ENCODE measurements around the gene TVP23C. TPM values are rescaled to one million over a fixed set of nuclear protein-coding genes. Genes with fewer than 3 reads are reported as not detected.

The TVP23C gene
- total RNA-seq, 2 experiments from 2014 or later: 14.8 to 16.0 TPM

DNA sequence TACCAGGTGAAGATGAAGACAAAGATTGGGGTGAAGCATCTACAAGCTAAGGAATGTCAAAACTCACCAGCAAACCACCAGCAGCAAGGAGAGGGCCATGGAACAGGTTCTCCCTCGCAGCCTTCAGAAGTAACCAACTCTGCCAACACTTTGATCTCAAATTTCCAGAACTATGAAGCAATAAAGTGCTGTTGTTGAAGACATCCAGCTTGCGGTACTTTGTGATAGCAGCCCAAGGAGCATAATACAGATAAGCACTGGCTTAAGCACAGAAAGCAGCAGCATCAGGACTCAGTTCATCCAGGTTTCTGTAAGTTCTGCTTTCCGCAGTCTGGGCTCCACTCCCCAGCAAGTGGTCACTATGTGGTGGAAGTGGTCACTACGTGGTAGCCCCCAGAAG is 79.9 kb downstream of the TVP23C start:
- Mint-ChIP-seq H3K36me3 (ENCODE audit: low read depth) (peaks cover 5% of the 10 kb centered on the region), H3K27me3 (no peaks in the 10 kb centered on the region), H3K27ac (no peak overlapping the region), H3K4me1 (ENCODE audit: low read depth) (no peaks in the 10 kb centered on the region), H3K9me3 (no peaks in the 10 kb centered on the region), H3K4me3 (no peak overlapping the region)
- no peak overlapping the region for H3K4me3 ChIP-seq (ENCODE audit: low read length)
- POLR2A ChIA-PET: no interaction called here
- H3K4me1 ChIP-seq (ENCODE audit: insufficient read depth, low read length): no peaks in the 10 kb centered on the region
- ATAC-seq (ENCODE audit: poor library complexity) (no peak), DNase-seq (no peak)
- H3K27ac ChIP-seq (ENCODE audit: low read depth in 1 of 2, low read length in 2 of 2): no peak overlapping the region
- H3K9me3 ChIP-seq (ENCODE audit: control insufficient read depth in 1 of 2, insufficient read depth in 1 of 2, low read length in 2 of 2): no peaks in the 10 kb centered on the region
- CTCF ChIA-PET: no interaction called here
- TF ChIP-seq, protein P1, sequence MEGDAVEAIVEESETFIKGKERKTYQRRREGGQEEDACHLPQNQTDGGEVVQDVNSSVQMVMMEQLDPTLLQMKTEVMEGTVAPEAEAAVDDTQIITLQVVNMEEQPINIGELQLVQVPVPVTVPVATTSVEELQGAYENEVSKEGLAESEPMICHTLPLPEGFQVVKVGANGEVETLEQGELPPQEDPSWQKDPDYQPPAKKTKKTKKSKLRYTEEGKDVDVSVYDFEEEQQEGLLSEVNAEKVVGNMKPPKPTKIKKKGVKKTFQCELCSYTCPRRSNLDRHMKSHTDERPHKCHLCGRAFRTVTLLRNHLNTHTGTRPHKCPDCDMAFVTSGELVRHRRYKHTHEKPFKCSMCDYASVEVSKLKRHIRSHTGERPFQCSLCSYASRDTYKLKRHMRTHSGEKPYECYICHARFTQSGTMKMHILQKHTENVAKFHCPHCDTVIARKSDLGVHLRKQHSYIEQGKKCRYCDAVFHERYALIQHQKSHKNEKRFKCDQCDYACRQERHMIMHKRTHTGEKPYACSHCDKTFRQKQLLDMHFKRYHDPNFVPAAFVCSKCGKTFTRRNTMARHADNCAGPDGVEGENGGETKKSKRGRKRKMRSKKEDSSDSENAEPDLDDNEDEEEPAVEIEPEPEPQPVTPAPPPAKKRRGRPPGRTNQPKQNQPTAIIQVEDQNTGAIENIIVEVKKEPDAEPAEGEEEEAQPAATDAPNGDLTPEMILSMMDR (IDR thresholded peaks at IDR 0.05): no peak
- H3K36me3 ChIP-seq (ENCODE audit: insufficient read depth, low read length): peaks cover 2% of the 10 kb centered on the region
- H3K27me3 ChIP-seq (ENCODE audit: control insufficient read depth in 1 of 2, insufficient read depth in 2 of 2, low read length in 2 of 2): no peaks in the 10 kb centered on the region
- intact Hi-C loops (cut with DNase I, micrococcal nuclease): no loop called here

DNA sequence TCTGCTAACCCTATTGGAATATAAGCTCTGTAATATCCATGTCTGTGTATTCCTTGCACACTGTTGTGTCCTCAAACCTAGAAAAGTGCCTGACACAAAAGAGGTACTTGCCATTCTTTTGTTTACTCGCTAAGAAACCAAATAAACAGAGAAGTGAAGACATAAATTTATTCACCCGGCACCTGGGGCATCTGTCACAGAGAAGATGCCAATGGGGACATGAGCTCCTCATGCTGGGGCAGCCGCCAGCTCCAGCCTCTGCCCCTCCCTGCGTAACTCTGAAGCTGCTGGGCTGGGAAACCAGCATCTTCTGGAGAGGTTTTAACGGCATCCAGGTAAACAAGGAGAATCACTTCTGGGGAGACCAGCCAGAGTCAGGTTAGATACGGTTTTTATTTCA is 80.8 kb downstream of the TVP23C start:
- ATAC-seq (ENCODE audit: poor library complexity) (no peak), DNase-seq (no peak)
- H3K27me3 Mint-ChIP-seq: no peaks in the 10 kb centered on the region
- no peak overlapping the region for H3K27ac ChIP-seq (ENCODE audit: low read depth in 1 of 2, low read length in 2 of 2)
- ChIA-PET CTCF (no interaction called here), POLR2A (no interaction called here)
- TF ChIP-seq, protein P1 (IDR thresholded peaks at IDR 0.05): no peak
- H3K4me1 ChIP-seq (ENCODE audit: insufficient read depth, low read length): no peaks in the 10 kb centered on the region
- H3K4me1 Mint-ChIP-seq (ENCODE audit: low read depth): no peaks in the 10 kb centered on the region
- H3K36me3 Mint-ChIP-seq (ENCODE audit: low read depth): peaks cover 5% of the 10 kb centered on the region
- intact Hi-C loops (cut with DNase I, micrococcal nuclease): no loop called here
- H3K4me3 Mint-ChIP-seq: no peak overlapping the region
- no peaks in the 10 kb centered on the region for H3K9me3 Mint-ChIP-seq
- no peaks in the 10 kb centered on the region for H3K9me3 ChIP-seq (ENCODE audit: control insufficient read depth in 1 of 2, insufficient read depth in 1 of 2, low read length in 2 of 2)
- no peak overlapping the region for H3K27ac Mint-ChIP-seq
- H3K36me3 ChIP-seq (ENCODE audit: insufficient read depth, low read length): peaks cover 2% of the 10 kb centered on the region
- H3K4me3 ChIP-seq (ENCODE audit: low read length): no peak overlapping the region
- no peaks in the 10 kb centered on the region for H3K27me3 ChIP-seq (ENCODE audit: control insufficient read depth in 1 of 2, insufficient read depth in 2 of 2, low read length in 2 of 2)

DNA sequence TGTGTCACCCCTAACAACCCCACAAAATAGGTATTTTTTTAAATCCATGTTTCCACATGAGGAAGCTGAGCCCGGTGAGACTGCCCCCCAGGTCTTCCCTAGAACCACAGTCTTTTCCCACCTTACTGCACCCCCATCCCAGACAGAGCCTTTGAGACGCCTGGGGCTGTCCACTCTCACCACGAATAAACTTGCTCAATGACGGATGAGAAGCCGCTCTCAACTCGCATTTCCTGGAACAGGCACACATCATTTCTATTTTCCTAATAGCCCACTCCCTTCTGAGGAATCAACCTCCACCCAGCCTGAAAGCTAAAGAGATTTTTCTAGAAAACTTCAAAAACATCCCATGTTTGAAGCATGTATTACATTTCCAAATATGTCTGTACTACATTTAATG is 81.8 kb downstream of the TVP23C start:
- Mint-ChIP-seq H3K4me3 (no peak overlapping the region), H3K27ac (no peak overlapping the region), H3K36me3 (ENCODE audit: low read depth) (peaks cover 10% of the 10 kb centered on the region), H3K27me3 (no peaks in the 10 kb centered on the region), H3K4me1 (ENCODE audit: low read depth) (no peaks in the 10 kb centered on the region), H3K9me3 (no peaks in the 10 kb centered on the region)
- Histone ChIP-seq H3K4me3 (ENCODE audit: low read length) (no peak overlapping the region), H3K27me3 (ENCODE audit: control insufficient read depth in 1 of 2, insufficient read depth in 2 of 2, low read length in 2 of 2) (no peaks in the 10 kb centered on the region), H3K4me1 (ENCODE audit: insufficient read depth, low read length) (no peaks in the 10 kb centered on the region), H3K9me3 (ENCODE audit: control insufficient read depth in 1 of 2, insufficient read depth in 1 of 2, low read length in 2 of 2) (no peaks in the 10 kb centered on the region), H3K36me3 (ENCODE audit: insufficient read depth, low read length) (peaks cover 2% of the 10 kb centered on the region), H3K27ac (ENCODE audit: low read depth in 1 of 2, low read length in 2 of 2) (no peak overlapping the region)
- intact Hi-C loops (cut with DNase I, micrococcal nuclease): no loop called here
- ATAC-seq (ENCODE audit: poor library complexity) (no peak), DNase-seq (no peak)
- TF ChIP-seq, protein P1 (IDR thresholded peaks at IDR 0.05): no peak
- POLR2A ChIA-PET: no interaction called here
- CTCF ChIA-PET: no interaction called here
